Measurements from ENCODE around the gene GMNC.

- TF ChIP-seq, protein P1, sequence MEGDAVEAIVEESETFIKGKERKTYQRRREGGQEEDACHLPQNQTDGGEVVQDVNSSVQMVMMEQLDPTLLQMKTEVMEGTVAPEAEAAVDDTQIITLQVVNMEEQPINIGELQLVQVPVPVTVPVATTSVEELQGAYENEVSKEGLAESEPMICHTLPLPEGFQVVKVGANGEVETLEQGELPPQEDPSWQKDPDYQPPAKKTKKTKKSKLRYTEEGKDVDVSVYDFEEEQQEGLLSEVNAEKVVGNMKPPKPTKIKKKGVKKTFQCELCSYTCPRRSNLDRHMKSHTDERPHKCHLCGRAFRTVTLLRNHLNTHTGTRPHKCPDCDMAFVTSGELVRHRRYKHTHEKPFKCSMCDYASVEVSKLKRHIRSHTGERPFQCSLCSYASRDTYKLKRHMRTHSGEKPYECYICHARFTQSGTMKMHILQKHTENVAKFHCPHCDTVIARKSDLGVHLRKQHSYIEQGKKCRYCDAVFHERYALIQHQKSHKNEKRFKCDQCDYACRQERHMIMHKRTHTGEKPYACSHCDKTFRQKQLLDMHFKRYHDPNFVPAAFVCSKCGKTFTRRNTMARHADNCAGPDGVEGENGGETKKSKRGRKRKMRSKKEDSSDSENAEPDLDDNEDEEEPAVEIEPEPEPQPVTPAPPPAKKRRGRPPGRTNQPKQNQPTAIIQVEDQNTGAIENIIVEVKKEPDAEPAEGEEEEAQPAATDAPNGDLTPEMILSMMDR (IDR thresholded peaks at IDR 0.05): no peak
- TF ChIP-seq RAD21 (IDR thresholded peaks at IDR 0.05; ENCODE audit: low read length): no peak
Measured at GRCh38 chr3:190864002-190864401, 1.5 kb upstream of the GMNC start.

All from SK-N-SH (cell line).